ENCODE measurements around the gene QKI.

DNA sequence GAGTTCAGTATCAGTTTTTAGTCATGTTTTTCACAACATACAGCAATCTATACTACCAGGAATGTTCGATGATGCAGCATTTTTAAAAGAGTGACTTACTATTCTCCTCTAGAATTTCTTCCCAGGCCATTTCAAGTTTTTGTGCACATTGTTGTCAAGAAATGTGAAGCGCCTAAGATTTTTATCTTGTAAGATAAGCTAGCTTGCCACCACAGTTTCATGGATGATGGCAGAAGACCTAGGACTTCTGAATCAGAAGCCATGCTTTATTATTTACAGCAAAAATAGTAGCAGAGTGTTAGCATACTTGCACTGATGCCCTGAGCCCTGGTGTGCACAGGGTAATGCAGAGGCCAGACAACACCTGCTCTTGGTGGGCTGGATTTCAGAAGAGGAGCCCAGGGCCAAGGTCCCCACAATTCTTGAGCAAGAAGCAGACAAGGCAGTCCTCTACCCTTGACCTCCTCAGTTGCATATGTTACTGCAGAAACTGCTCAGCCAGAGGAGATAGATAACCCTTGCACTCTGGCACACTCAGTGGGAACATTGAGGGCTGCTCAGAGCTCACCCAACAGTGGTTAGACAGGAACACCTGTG lies 99.2 kb downstream of the QKI start:
- no peak for TF ChIP-seq GATA3 (IDR thresholded peaks at IDR 0.05; ENCODE audit: low read depth, low read length)
- TF ChIP-seq GATA2 (IDR thresholded peaks at IDR 0.05; ENCODE audit: low read depth, low read length) = no peak

Data from SH-SY5Y (cell line).